OCI-LY7 (cell line): ENCODE measurements around the gene ABR.
"Not testable (repeated sequence)": the region's sequence is repeated elsewhere in the genome, so short reads cannot be mapped to it uniquely, and the experiment has no call there.

Experiments used
- CTCF ChIP-seq: fragments of 200-600 bp; sonication (generic); conservative IDR thresholded peaks from 2 replicates; pipeline ENCODE4 v1.5.1; 2014; ENCODE audit warnings: mild to moderate bottlenecking, antibody characterized with exemption, low read length, moderate library complexity, mixed read lengths
- EZH2phosphoT487 ChIP-seq: fragments of 200-600 bp; sonication (generic); IDR thresholded peaks from 2 replicates; pipeline ENCODE4 v1.6.1; 2018; ENCODE audit warnings: low read depth, borderline replicate concordance, mild to moderate bottlenecking, mixed run types, antibody characterized with exemption, low read length, moderate library complexity, mixed read lengths

GRCh38 chr17:1152582-1152981 is 27.2 kb downstream of the ABR start:
- TF ChIP-seq CTCF, EZH2phosphoT487: not testable (repeated sequence)
